IMR-90 (cell line): ENCODE results near the gene RBM7.

Experiments used
- BHLHE40 ChIP-seq: fragments of 150-350 bp; IDR thresholded peaks from 2 replicates; pipeline ENCODE4 v1.6.1; 2016; ENCODE audit warnings: mild to moderate bottlenecking, low read depth, low read length
- CEBPB ChIP-seq: IDR thresholded peaks from 2 replicates; pipeline ENCODE4 v1.6.1; 2012; ENCODE audit warnings: low read depth, low read length, improper control_type of control experiment
- MAFK ChIP-seq: IDR thresholded peaks from 2 replicates; pipeline ENCODE4 v1.6.1; 2012; ENCODE audit warnings: low read depth, low read length, improper control_type of control experiment
- MAZ ChIP-seq: IDR thresholded peaks from 2 replicates; pipeline ENCODE4 v1.6.1; 2012; ENCODE audit warnings: low read depth, mild to moderate bottlenecking, low read length, improper control_type of control experiment, moderate library complexity, borderline replicate concordance
- MXI1 ChIP-seq: IDR thresholded peaks from 2 replicates; pipeline ENCODE4 v1.6.1; 2012; ENCODE audit warnings: low read depth, mild to moderate bottlenecking, low read length, moderate library complexity, borderline replicate concordance
- POLR2A ChIP-seq: IDR thresholded peaks from 2 replicates; pipeline ENCODE4 v1.6.1; 2012; ENCODE audit warnings: mild to moderate bottlenecking, low read depth, low read length
- RAD21 ChIP-seq: IDR thresholded peaks from 2 replicates; pipeline ENCODE4 v1.6.1; 2012; ENCODE audit warnings: low read length, improper control_type of control experiment
- SMC3 ChIP-seq: fragments of 150-350 bp; IDR thresholded peaks from 2 replicates; pipeline ENCODE4 v1.6.1; 2016; ENCODE audit warnings: low read depth, mild to moderate bottlenecking, antibody characterized with exemption, low read length, moderate library complexity
- USF2 ChIP-seq: fragments of 150-350 bp; IDR thresholded peaks from 2 replicates; pipeline ENCODE4 v1.6.1; 2017; ENCODE audit warnings: mild to moderate bottlenecking, antibody characterized with exemption, low read length, low read depth
- TF ChIP-seq, protein P1 (sequence below): fragments of 150-350 bp; IDR thresholded peaks from 2 replicates; pipeline ENCODE4 v1.6.1; 2016; ENCODE audit warnings: low read depth, mild to moderate bottlenecking, low read length, moderate library complexity, borderline replicate concordance
- TF ChIP-seq, protein P2 (sequence below): conservative IDR thresholded peaks from 2 replicates; pipeline ENCODE4 v1.5.1; 2012; ENCODE audit warnings: mild to moderate bottlenecking, low read depth, low read length, improper control_type of control experiment

DNA sequence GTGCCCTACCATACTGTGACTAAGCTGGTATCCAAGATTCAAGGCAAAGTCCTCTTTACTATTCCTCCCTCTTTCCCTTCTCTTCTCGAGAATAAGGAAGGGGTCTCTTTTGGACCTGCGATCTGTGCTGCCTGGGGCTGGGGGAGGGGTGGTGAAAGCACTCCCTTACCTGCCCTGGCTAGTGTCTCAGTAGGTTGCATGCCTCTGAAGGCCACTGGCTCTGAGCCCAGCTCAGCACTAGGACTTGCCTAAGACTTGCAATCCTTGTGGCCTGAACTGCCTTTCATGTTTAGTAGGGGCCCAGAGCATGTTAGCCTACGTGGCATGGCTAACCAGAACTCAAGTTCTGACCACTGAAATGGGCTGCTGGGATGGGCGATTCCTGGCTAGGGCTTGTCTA is 25.8 kb downstream of the RBM7 start:
- TF ChIP-seq, protein P1, sequence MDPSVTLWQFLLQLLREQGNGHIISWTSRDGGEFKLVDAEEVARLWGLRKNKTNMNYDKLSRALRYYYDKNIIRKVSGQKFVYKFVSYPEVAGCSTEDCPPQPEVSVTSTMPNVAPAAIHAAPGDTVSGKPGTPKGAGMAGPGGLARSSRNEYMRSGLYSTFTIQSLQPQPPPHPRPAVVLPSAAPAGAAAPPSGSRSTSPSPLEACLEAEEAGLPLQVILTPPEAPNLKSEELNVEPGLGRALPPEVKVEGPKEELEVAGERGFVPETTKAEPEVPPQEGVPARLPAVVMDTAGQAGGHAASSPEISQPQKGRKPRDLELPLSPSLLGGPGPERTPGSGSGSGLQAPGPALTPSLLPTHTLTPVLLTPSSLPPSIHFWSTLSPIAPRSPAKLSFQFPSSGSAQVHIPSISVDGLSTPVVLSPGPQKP: no peak
- TF ChIP-seq, protein P2, sequence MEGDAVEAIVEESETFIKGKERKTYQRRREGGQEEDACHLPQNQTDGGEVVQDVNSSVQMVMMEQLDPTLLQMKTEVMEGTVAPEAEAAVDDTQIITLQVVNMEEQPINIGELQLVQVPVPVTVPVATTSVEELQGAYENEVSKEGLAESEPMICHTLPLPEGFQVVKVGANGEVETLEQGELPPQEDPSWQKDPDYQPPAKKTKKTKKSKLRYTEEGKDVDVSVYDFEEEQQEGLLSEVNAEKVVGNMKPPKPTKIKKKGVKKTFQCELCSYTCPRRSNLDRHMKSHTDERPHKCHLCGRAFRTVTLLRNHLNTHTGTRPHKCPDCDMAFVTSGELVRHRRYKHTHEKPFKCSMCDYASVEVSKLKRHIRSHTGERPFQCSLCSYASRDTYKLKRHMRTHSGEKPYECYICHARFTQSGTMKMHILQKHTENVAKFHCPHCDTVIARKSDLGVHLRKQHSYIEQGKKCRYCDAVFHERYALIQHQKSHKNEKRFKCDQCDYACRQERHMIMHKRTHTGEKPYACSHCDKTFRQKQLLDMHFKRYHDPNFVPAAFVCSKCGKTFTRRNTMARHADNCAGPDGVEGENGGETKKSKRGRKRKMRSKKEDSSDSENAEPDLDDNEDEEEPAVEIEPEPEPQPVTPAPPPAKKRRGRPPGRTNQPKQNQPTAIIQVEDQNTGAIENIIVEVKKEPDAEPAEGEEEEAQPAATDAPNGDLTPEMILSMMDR: no peak
- TF ChIP-seq POLR2A: no peak
- no peak for TF ChIP-seq BHLHE40
- TF ChIP-seq MXI1: no peak
- TF ChIP-seq RAD21: no peak
- TF ChIP-seq SMC3: no peak
- no peak for TF ChIP-seq MAZ
- TF ChIP-seq MAFK: no peak
- no peak for TF ChIP-seq USF2
- no peak for TF ChIP-seq CEBPB
